H9 (cell line): ENCODE results near the gene DNER. TPM values are rescaled to one million over a fixed set of nuclear protein-coding genes. Genes with fewer than 3 reads are reported as not detected.

Source experiments
- DNase-seq: peaks from one replicate; pipeline ENCODE4 v3.0.0-alpha.2; 2017
- H2AFZ ChIP-seq: one replicate; pipeline ENCODE4 v1.6.1; 2013; ENCODE audit warnings: mild to moderate bottlenecking, low read length, control low read depth, moderate library complexity
- H2AK5ac ChIP-seq: 2 replicates; pipeline ENCODE4 v1.6.1; 2013; ENCODE audit warnings: low read length, control low read depth, mixed read lengths; ENCODE audit not compliant: insufficient read length
- H2BK120ac ChIP-seq: one replicate; pipeline ENCODE4 v1.6.1; 2013; ENCODE audit warnings: low read depth, mild to moderate bottlenecking, low read length, control low read depth, inconsistent platforms; ENCODE audit not compliant: poor library complexity, severe bottlenecking
- H2BK12ac ChIP-seq: 2 replicates; pipeline ENCODE4 v1.6.1; 2013; ENCODE audit warnings: low read length, control low read depth, mixed read lengths, low read depth; ENCODE audit not compliant: insufficient read length
- H2BK15ac ChIP-seq: 2 replicates; pipeline ENCODE4 v1.6.1; 2013; ENCODE audit warnings: low read depth, low read length, control low read depth
- H2BK20ac ChIP-seq: one replicate; pipeline ENCODE4 v1.6.1; 2013; ENCODE audit warnings: low read depth, mild to moderate bottlenecking, low read length, control low read depth, inconsistent platforms; ENCODE audit not compliant: poor library complexity, severe bottlenecking
- H2BK5ac ChIP-seq: 2 replicates; pipeline ENCODE4 v1.6.1; 2013; ENCODE audit warnings: low read length, control low read depth, mixed read lengths; ENCODE audit not compliant: insufficient read length
- H3K14ac ChIP-seq: 2 replicates; pipeline ENCODE4 v1.6.1; 2013; ENCODE audit warnings: low read length, control low read depth; ENCODE audit not compliant: insufficient read depth
- H3K18ac ChIP-seq: 2 replicates; pipeline ENCODE4 v1.6.1; 2013; ENCODE audit warnings: low read depth, mild to moderate bottlenecking, mixed read lengths, low read length, control low read depth; ENCODE audit not compliant: insufficient read length
- H3K23ac ChIP-seq: 2 replicates; pipeline ENCODE4 v1.6.1; 2013; ENCODE audit warnings: low read length, control low read depth, mixed read lengths, low read depth; ENCODE audit not compliant: insufficient read length
- H3K23me2 ChIP-seq: 2 replicates; pipeline ENCODE4 v1.6.1; 2013; ENCODE audit warnings: low read depth, mild to moderate bottlenecking, mixed read lengths, low read length, control low read depth; ENCODE audit not compliant: insufficient read length, poor library complexity, severe bottlenecking
- H3K27ac ChIP-seq: 2 replicates; pipeline ENCODE4 v1.5.1; 2013; ENCODE audit warnings: low read length, control low read depth, mixed read lengths, low read depth; ENCODE audit not compliant: insufficient read length
- H3K27me3 ChIP-seq: 2 replicates; pipeline ENCODE4 v1.6.1; 2013; ENCODE audit warnings: low read length, control low read depth, inconsistent platforms; ENCODE audit not compliant: insufficient read depth
- H3K4ac ChIP-seq: 2 replicates; pipeline ENCODE4 v1.6.1; 2013; ENCODE audit warnings: low read depth, mild to moderate bottlenecking, control low read depth, inconsistent platforms, low read length, moderate library complexity
- H3K4me1 ChIP-seq: 2 replicates; pipeline ENCODE4 v1.6.1; 2013; ENCODE audit warnings: low read length, control low read depth, inconsistent platforms; ENCODE audit not compliant: insufficient read depth
- H3K4me2 ChIP-seq: 2 replicates; pipeline ENCODE4 v1.6.1; 2013; ENCODE audit warnings: low read length, control low read depth, mixed read lengths; ENCODE audit not compliant: insufficient read length, insufficient read depth
- H3K56ac ChIP-seq: 2 replicates; pipeline ENCODE4 v1.6.1; 2013; ENCODE audit warnings: low read depth, mild to moderate bottlenecking, mixed read lengths, low read length, control low read depth; ENCODE audit not compliant: insufficient read length
- H3K79me1 ChIP-seq: 2 replicates; pipeline ENCODE4 v1.6.1; 2013; ENCODE audit warnings: low read depth, mild to moderate bottlenecking, moderate library complexity, low read length, control low read depth, inconsistent platforms; ENCODE audit not compliant: insufficient read depth, poor library complexity, severe bottlenecking
- H3K79me2 ChIP-seq: 2 replicates; pipeline ENCODE4 v1.6.1; 2013; ENCODE audit warnings: low read length, control low read depth, inconsistent platforms; ENCODE audit not compliant: insufficient read depth
- H3K9ac ChIP-seq: 2 replicates; pipeline ENCODE4 v1.6.1; 2013; ENCODE audit warnings: low read length, control low read depth, mixed read lengths; ENCODE audit not compliant: insufficient read length; ENCODE audit errors: extremely low read depth
- H3K9me3 ChIP-seq: one replicate; pipeline ENCODE4 v1.6.1; 2013; ENCODE audit warnings: low read depth, low read length, inconsistent platforms; ENCODE audit not compliant: control insufficient read depth
- H3T11ph ChIP-seq: one replicate; pipeline ENCODE4 v1.6.1; 2013; ENCODE audit warnings: mild to moderate bottlenecking, low read length, control low read depth, inconsistent platforms
- H4K20me1 ChIP-seq: one replicate; pipeline ENCODE4 v1.6.1; 2013; ENCODE audit not compliant: control insufficient read depth, insufficient read length, insufficient read depth
- H4K5ac ChIP-seq: 2 replicates; pipeline ENCODE4 v1.6.1; 2013; ENCODE audit warnings: low read depth, mild to moderate bottlenecking, mixed read lengths, low read length, control low read depth; ENCODE audit not compliant: insufficient read length
- H4K8ac ChIP-seq: replicated peaks from 2 replicates; pipeline ENCODE4 v1.6.1; 2013; ENCODE audit warnings: low read length, control low read depth, mixed read lengths, low read depth; ENCODE audit not compliant: insufficient read length
- H4K91ac ChIP-seq: 2 replicates; pipeline ENCODE4 v1.6.1; 2013; ENCODE audit warnings: low read depth, mild to moderate bottlenecking, moderate library complexity, mixed read lengths, low read length, control low read depth; ENCODE audit not compliant: insufficient read length
- H3K27ac Mint-ChIP-seq, 3 experiments: 2 replicates in 2 of 3; 3 replicates in 1 of 3; pipeline ENCODE4 v1.8.0; 2020 to 2021; ENCODE audit warnings: mixed read lengths in 3 of 3, mild to moderate bottlenecking in 1 of 3, moderate library complexity in 1 of 3
- H3K27me3 Mint-ChIP-seq: 2 replicates; pipeline ENCODE4 v1.8.0; 2021; ENCODE audit warnings: low read depth, mild to moderate bottlenecking, moderate library complexity, mixed read lengths
- H3K36me3 Mint-ChIP-seq, 3 experiments: 2 replicates in 2 of 3; 3 replicates in 1 of 3; pipeline ENCODE4 v1.8.0; 2020 to 2021; ENCODE audit warnings: low read depth in 3 of 3, mixed read lengths in 3 of 3; ENCODE audit not compliant: insufficient read depth in 1 of 3
- H3K4me1 Mint-ChIP-seq, 2 experiments: 2 replicates each; pipeline ENCODE4 v1.8.0; 2020; ENCODE audit warnings: mixed read lengths in 2 of 2
- H3K4me3 Mint-ChIP-seq, 2 experiments: 2 replicates in 1 of 2; 3 replicates in 1 of 2; pipeline ENCODE4 v1.8.0; 2020 to 2021; ENCODE audit warnings: mild to moderate bottlenecking in 2 of 2, mixed read lengths in 2 of 2, moderate library complexity in 1 of 2
- H3K9me3 Mint-ChIP-seq, 2 experiments: 2 replicates in 1 of 2; 3 replicates in 1 of 2; pipeline ENCODE4 v1.8.0; 2020; ENCODE audit warnings: mild to moderate bottlenecking in 2 of 2, mixed read lengths in 2 of 2, moderate library complexity in 1 of 2
- CTCF ChIP-seq: fragments of 200-600 bp; sonication (generic); conservative IDR thresholded peaks from 3 replicates; pipeline ENCODE4 v1.8.0; 2021; ENCODE audit warnings: antibody characterized with exemption, mild to moderate bottlenecking
- WGBS: extraction: QIAGEN DNeasy Blood & Tissue Kit; methylation state at CpG from one replicate; pipeline ENCODE4 v1.1.7; 2013; ENCODE audit warnings: missing lambda C conversion rate, low lambda C conversion rate, mixed read lengths; ENCODE audit not compliant: insufficient read length; ENCODE audit errors: extremely low coverage; 5-methylcytosine and 5-hydroxymethylcytosine counted together
- total RNA-seq: library from RNA; stranded (reverse); gene quantifications from 2 replicates; pipeline ENCODE4 v1.2.1, GENCODE V29; 2021

Gene DNER
- total RNA-seq, 1 experiment from 2014 or later: 1.0 TPM

GRCh38 chr2:229519655-229520430 lies 194.5 kb downstream of the DNER start:
- no CpG with 5 or more reads among the region's 11 CpGs for WGBS
- Histone ChIP-seq H2BK12ac (no peak overlapping the region), H3T11ph (no peak overlapping the region), H3K9ac (no peak overlapping the region), H3K4me1 (peaks cover 2% of the 10 kb centered on the region; the same call in 1 of the 2 replicates), H3K4me2 (no peak overlapping the region), H2BK15ac (no peak overlapping the region), H4K5ac (no peak overlapping the region), H3K79me1 (no peaks in the 10 kb centered on the region), H3K9me3 (no peaks in the 10 kb centered on the region), H3K56ac (no peak overlapping the region), H3K18ac (no peak overlapping the region), H2BK20ac (no peak overlapping the region), H3K14ac (no peak overlapping the region), H4K8ac (no peak overlapping the region), H2BK5ac (no peak overlapping the region), H2BK120ac (peak overlapping the region; percentile 19), H2AFZ (no peak overlapping the region), H2AK5ac (no peak overlapping the region), H4K91ac (no peak overlapping the region), H3K23ac (no peak overlapping the region), H4K20me1 (no peaks in the 10 kb centered on the region), H3K4ac (no peak overlapping the region), H3K27me3 (no peaks in the 10 kb centered on the region), H3K79me2 (no peaks in the 10 kb centered on the region), H3K27ac (no peak overlapping the region), H3K23me2 (no peaks in the 10 kb centered on the region)
- no peaks in the 10 kb centered on the region for H3K36me3 Mint-ChIP-seq
- no peaks in the 10 kb centered on the region for H3K9me3 Mint-ChIP-seq
- TF ChIP-seq CTCF: no peak
- no peaks in the 10 kb centered on the region for H3K27me3 Mint-ChIP-seq
- no peak for DNase-seq
- H3K4me3 Mint-ChIP-seq: no peak overlapping the region
- H3K4me1 Mint-ChIP-seq: peaks cover 5 to 12% of the 10 kb centered on the region in 2 experiments; a peak in 3 of 4 replicates
- H3K27ac Mint-ChIP-seq: no peak overlapping the region; a peak in 1 of 7 replicates
